Fibroblast of skin of right quadriceps (primary cell): ENCODE measurements around the gene DIS3L2.

Source experiments
- DNase-seq: peaks from one replicate; pipeline ENCODE4 v3.0.0-alpha.2; 2013

Gene DIS3L2

DNA sequence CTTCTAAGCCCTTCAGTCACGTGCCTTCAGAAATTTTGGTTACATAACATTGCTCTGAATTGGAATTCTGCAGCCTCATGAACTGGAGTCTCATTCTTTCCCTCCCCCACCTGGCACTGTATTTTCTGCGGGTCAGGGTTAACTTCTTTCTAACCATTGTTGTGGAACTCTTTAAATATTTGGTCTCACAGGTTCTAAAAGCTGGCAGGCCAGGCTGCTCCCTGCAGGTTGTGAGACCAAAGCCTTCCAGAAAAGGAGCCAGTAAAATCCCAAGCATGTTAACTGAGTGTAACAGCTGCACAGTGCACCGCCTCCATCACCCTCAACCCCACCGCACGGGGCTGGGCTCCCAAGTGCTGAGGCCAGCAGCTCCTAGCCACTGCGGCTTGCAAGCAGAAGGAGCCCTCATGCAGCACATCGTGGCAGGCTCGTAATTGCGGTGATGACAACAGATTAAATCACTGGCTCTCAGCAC, 243.0 kb downstream of the DIS3L2 start:
- DNase-seq = peak; percentile 10

DNA sequence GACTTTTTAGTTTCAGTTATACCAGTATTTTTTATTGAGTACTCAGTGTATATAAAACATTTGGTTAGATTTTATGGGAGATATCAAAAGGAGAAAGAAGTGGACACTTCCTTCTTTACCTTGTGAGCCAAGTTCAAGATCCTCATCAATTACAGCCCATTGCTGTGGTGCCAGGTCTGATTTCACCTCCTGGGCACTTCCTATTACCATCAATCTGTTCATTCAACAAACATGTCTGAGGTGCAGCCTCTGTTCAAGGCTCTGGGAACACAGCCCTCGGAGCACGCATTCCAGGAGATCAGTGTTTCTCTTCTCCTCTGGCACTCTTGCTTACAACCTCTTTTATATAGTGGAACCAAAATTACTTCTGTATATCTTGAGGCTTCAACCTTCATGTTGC, 245.7 kb downstream of the DIS3L2 start:
- no peak for DNase-seq

DNA sequence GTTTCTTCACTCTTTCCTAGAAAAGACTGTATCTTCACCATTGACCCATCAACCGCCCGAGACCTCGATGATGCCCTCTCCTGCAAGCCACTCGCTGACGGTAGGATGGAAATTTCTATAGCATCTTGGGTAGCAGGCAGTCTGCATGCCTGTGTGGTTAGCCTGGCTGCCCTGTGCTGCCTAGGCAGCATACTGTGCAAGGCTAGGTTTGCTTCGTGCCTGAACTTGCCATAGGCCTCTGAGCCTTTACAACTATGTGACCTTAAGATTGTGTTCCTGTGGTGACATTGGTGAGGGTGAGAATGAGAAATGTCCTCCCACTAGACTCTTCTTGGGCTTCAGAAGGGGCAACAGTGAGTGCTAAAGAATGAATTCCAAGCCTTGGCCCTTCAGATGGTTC, 248.8 kb downstream of the DIS3L2 start:
- DNase-seq = no peak

DNA sequence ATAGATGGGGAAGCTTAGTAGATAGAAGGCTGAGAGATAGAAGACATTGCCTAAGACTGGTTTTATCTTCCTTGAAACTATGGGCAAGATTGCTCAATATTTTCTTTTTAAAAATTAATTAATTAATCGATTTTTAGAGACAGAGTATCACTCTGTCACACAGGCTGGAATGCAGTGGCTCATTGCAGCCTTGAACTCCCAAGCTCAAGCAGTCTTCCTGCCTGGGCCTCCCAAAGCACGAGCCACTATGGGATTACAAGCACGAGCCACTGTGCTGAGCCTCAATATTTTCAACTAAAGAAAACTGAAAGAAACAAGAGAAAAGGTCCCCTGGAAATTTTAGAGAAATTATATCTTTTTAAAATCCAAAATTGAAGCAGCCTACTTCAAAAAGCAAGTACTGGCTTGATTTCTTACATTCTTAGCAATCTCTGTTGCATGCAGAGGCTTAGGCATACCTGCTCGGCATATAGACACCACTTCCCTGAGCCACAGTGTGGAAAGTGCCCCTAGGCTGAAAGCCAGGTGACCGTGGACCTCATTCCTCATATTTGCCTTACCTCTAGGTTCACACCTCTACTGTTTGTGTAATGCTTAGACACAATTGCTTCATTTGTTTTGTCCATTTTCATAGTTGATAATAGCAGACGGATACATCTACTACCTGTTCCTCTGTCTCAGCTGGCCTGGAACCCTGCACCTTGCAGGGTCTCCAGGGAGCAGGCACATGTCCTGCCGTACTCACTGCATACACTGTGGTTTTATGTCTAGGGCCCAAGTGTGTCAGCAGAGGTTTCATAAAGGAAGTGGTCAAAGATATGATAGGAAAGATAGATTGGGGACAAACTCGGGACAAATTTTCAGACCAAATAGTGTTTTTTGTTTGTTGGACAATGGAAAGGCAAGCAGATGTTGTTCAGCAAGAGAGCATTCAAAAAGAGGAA, 250.5 kb downstream of the DIS3L2 start:
- no peak for DNase-seq

DNA sequence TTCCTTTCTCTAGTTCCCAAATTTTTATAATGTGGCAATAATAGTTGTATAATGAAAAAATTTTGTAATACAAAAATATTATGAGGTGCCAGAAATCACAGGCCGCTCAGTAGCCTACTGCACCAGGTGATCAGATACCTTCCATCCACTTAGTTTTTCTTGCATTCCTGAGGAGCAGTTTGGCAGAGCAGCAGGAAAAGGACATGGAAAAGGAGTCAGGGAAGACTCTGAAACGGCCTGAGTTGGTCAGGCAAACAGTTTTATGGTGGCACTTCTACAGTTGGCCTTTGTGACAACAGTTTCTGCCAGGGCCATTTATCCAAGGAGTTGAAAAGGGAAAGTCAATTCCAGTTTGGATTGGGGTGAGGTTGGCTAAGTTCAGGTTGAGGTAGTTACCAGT, 251.7 kb downstream of the DIS3L2 start:
- DNase-seq = no peak

DNA sequence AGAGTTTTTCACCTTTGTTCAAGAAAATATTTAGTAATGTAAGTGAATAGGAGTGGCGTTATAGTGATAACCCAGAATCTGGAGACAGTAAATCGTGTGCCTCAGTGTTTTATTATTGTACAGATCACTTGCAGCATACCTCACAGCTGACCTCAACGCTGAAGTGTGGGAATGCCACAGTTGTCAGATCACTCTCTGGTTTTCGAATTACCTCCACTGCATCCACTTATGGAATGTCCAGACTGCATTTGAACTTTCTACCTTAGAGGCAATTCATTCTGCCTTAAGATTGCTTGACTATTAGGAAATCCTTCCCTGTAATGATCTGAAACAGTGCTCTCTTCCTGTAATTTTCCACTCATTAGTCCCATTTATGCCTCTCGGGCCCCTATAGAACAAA, 252.5 kb downstream of the DIS3L2 start:
- DNase-seq = peak; percentile 23

DNA sequence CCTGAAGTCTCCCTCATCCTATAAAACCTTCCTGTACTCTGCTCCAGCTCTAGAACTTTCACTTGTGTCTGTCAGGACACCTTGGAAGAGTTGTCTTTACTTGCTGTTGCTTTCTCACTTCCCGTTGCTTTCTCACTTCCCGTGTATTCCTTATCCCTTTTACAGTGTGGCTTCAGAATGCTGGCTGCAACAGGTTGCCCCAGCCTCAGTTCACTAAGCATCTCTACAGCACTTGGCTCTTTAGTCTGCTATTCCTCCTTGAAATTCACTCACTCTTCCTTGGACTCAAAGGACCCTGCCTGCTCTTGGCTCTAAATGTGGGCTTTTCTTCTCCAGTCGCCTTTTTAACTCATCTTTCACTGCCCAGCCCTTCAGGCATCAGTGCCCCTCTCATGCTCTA, 254.5 kb downstream of the DIS3L2 start:
- no peak for DNase-seq

DNA sequence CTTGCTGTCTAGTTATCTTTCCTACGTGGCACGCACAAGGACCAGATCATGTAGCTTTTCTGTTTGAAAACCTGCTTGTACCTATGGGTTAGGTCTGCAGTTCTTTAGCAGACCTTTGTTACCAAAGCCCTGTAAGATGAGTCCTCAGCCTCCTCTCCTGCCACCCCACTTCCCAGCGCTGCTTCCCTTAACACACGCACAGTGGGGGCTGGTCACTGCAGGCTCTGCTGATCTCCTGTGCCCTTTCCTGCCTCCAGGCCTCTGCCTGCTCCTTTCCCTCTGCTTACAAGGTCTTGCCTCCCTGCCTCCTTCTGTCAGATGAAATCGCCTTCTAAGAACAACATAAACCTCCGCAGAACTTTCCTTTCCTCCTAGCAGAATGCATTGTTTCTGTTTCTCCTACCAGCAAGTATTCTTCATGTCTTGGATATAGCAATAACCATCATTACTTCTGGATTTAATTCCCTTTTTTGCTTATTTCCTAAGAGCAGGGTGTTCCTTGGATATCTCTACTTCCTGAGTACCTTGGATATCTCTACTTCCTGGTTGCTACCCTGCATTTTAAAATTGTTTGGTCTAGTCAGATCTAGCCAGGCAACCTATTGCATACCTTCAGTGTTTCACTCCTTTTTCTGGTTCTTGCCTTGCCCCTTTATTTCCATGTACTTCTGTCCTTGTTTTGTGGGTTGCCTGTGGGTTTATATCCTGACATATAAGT, 257.4 kb downstream of the DIS3L2 start:
- DNase-seq = no peak

DNA sequence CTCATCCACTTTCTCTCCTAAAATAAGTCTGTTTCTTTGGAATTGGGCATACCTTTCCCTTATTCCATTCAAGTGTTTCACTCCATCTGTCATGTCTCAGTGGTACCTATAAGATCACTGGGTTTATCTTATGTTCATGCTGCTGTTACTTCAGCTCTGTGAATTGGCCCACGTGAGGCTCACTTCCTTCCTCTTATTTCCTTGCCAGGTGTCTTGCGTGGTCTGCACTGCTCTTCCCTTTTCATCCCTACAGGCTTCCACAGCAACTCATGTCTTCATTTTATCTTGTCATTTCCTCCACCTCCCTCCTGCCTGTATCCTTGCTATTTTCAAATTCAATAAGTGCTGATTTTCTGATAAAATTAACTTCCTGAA, 258.0 kb downstream of the DIS3L2 start:
- no peak for DNase-seq

DNA sequence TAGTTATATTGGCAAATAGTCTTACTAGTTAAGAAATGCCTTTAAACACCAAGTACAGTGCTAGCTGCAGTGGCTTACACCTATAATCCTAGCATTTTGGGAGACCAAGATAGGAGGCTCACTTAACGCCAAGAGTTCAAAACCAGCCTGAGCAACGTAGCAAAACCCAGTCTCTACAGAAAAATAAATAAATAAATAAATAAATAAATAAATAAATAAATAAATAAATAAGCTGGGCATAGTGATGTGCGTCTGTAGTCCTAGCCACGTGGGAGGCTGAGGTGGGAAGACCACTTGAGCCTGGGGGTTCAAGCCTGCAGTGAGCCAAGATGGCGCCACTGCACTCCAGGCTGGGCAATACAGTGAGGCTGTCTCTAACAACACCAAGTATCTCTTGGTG, 258.4 kb downstream of the DIS3L2 start:
- no peak for DNase-seq

DNA sequence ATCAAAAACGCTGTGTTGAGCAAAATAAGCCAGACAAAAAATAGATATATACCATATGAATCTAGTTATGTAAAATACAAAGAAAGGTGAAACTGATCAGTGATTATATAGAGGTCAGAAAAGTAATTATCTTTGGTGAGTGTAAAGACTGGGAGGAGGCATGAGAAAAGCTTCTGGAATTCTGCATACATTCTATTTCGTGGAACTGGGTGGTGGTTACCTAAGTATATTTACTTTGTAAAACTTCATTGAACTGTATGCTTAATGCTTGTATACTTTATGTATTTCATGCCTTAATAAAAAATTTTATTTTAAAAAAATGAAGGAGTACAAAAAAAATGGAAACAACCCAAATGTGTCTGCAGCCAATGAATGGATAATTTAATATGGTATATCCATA, 263.9 kb downstream of the DIS3L2 start:
- DNase-seq = no peak

DNA sequence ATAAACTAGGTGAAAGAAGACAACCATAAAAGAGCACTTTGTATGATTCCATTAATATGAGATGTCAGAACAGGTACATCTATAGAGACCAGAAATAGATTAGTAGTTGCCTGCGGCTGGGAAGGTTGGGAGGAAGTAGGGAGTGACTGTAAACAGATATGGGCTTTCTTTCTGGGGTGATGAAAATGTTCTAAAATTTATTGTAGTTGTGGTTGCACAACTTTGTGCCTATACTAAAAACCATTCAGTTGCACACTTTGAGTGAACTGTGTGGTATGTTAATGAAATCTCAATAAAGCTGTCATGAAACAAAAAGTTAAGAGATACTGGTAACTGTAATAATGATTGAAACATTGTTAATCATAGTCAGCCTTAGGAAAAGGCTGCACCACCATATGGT, 264.4 kb downstream of the DIS3L2 start:
- no peak for DNase-seq

DNA sequence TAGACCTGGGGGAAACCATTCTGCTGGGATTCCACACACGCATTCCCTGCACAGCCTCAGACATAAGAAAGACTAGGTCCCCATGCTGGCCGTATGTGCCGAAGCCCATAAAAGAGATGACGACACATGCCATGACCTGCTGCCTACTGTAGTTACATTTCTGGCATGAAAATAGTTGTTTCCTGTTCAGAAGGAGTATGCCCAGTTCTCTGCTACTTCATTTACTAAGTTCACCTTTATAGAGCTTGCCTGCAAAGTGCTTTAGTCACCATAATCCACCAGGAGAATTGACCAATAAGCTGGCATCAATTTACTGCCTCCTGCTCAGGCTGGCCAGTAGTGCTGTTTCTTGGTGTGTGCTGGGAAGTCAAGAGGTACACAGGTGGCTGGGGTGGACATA, 266.8 kb downstream of the DIS3L2 start:
- no peak for DNase-seq

DNA sequence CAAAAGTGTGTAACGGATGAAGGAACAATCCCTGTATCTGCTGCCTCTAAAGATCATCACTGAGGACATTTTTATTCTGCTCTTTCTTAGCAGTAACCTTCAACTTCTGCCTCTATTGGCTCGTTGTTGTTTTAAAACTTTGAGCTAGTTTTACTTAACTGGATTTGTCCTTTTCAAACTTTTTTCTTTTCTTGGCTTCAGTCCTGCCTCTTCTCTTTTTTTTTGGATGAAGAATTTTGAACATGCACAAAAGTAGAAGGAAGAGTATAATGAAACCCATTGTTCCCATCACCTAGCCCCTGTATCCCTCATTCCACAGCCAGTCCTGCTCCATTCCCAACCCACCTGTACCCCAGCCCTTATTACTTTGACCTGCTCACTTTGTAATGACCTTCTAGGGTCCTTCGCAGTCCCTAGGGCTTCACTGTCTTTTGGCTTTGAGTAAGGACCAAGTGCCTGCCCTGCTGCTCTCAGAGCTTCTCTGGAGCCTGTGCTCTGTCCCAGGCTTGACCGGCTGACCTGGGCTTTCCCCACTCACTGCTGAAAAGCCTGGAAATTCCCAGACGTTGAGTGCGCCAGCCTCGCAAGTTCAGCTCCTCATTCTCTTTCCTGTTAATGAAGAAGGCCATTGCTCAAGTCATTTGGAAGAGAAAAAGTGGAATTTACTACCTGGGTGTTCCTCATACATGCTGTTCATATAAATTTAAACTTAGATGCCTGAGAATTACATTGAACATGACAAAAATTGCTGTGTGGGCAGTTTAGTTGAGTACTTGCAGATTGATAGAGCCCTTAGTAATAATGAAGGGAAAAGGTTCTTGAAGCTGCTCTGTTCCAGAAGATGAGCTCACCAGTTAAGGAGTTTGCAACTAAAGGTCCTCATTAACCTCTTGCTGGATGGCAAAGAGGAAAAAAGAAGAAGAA, 267.7 kb downstream of the DIS3L2 start:
- DNase-seq = no peak

DNA sequence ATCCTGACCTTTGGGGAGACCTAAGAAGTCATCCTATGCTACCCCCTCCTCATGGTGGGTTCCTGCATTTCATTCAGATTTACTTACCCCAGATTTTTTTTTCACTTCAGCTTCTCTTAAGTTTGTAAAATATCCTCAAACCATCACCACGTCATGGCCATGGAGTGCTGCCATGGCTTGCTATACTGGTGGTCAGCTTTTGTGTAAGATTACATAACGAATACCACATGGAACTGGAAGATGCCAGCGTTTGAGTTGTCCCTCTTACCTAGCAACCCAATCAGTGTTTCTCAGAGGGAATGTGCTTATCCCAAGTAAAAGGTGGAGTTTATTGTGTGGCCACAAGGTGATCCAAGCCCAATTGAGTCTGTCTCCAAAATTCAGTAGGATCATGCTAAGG, 268.4 kb downstream of the DIS3L2 start:
- peak; percentile 9 for DNase-seq

DNA sequence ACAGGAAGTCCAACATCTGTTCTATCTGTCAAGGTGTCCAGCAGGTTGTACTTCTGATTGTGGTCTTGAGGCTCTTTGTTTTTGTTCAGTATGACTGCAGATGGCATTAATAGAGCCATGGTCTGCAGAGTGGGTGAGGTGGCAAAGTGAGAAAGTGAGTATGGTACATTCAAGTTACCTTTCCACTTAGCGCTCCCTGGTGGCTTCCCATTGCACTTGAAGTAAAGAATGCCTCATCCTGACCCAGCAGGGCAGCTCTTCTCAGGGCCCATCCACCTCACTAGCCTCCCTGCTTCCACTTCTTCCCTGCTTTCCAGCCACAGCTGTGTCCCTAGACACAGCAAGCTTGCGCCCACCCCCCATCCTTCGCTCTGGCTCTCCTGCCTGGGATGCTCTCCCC, 269.0 kb downstream of the DIS3L2 start:
- no peak for DNase-seq

DNA sequence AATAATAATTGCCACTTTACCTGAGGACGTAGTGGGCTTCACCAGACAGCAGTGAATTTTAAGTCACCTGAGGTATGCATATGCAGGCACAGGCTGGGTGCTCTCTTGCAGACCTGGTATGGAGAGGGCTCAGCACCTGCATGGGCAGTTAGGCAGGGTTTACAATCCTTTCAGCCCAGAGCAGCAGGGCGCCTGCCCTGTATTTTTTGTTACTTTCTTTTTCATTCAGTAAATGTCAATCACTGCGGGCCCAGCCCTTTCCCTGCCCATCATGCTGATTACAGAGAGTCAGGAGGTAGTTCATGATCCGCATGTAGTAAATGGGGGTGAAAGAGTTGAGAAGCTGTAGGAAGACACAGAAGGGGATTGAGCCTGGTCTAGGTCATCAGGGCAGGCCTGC, 270.0 kb downstream of the DIS3L2 start:
- DNase-seq = no peak

DNA sequence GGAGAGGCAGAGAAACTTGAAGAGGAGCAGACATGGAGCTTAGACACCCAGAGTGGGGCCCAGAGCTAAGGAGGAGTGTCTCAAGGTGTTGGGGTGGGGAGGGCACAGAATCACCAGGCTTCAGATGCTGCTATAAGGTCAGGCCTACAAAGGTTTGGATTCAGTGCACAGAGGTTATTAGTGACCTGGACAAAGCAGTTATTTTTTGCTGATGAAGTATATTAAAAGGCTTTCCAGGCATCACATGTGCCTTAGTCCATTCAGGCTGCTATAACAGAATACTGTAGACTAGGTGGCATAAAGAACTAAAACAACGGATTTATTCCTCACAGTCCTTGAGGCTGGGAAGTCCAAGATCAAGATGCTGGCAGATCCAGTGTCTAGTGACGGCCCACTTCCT, 271.4 kb downstream of the DIS3L2 start:
- no peak for DNase-seq

DNA sequence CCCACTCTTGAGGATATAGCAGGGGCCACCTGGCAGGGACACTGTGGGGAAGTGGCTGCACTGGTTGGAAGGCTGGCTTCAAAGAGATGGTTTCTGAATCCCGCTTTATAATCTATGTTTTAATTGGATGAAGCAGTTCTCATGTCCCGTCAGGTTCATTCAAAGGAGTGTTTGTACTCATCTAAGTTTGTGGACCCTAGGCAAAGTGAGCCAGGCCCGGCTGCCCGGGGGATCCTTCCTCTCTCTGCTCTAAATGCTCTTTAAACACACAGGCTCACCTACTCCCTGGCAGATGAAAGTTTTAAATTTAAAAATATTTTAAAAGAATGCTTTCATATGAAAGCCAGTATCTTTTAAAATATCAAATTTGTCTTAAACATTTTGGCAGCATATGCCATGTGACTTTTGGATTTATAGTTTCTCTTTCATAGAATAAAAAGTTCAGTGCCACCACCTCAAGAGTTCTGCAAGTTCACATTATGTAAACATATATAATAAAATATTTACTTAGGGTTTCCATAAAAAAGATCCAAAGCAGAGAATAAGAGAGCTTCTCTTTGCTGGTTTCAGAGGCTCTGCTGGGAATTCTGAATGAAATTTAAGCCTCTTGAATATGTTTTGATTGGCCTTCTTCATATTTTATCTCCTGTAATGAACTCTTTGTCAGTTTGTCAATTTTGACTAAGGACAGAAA, 273.6 kb downstream of the DIS3L2 start:
- no peak for DNase-seq

DNA sequence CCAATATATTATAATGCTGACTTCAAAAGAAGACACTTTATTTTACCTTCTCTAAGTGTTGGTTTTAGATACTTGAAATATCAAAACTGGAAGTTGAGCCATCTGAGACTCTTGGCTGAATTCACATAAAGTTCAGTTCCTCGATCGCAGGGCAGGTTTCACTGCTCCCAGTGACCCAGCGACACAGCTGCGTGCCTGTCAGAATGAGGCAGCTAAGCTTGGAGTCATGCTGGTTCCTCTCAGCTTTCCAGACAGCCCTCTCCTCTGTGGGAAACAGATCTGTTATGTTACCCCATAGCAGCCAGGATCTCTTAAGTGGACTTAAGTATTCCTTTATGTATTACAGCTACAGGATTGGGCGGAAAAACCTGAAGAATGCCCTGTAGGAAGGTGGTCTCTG, 274.2 kb downstream of the DIS3L2 start:
- DNase-seq = no peak

DNA sequence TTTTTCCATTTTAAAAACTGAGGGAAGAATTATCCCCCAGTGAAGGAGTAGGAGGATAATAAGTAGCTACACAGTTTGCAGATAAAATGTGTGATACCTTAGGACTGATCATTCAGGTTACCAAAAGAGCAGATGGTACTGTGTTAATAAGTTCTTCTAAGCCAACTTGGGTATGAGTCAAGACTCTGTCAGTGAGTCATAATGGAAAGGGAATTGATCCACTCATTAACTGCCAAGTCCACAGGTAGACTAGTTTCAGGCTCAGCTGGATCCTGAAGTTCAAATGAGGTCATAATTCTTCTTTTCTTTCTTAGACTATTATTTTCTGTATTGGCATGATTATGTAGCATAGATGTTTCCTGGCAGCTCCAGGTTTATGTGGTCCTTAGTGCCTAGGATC, 274.7 kb downstream of the DIS3L2 start:
- DNase-seq = no peak

DNA sequence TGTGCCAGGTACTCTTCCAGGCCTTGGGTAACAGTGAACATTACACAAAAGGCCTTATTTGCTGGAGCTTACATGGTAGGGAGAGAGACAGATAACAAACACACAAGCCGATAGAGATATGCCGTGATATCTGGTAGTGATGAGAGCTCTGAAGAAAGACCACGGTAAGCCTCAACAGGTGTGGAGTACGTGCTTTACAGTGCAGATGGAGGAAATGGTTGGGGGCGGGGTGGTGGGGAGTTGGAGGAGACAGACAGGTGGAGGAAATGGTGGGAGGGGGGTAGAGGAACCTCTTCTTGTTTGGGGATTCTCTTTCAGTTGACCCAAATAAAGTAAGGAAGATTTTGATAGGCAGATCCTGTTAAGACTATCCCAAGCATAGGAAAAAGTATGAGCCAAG, 276.0 kb downstream of the DIS3L2 start:
- DNase-seq = no peak

DNA sequence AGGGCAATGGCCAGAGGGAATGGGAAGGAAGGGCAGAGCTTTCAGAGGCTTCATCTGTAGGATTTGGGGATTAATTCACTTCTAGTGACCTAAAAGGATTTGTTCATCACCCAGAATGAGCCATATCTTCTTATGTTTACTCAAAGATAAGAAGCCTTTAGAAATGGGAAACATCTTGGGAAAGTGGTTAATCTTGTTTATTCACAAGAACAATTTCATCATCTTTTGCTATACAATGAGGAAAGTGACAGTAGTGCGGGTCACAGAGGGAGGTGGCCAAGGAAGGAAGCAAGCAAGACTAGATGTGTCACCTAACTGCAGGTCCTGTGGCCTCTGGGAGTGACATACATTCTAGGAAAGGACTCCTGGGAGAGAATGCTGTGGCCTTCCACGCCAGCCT, 276.6 kb downstream of the DIS3L2 start:
- DNase-seq = no peak
